ENCODE measurements around the gene XPO5.

- TF ChIP-seq CTCF (IDR thresholded peaks at IDR 0.05) (no peak), TEAD4 (IDR thresholded peaks at IDR 0.05; ENCODE audit: borderline replicate concordance, insufficient read depth) (no peak)
Measured at GRCh38 chr6:43578748-43579147, 2.9 kb upstream of the XPO5 start.
